Stimulated activated CD8-positive, alpha-beta memory T cell treated with anti-CD3 and anti-CD28 coated beads, Interleukin-2, amount 100 ng/mL, for 48 hours (primary cell): ENCODE data around the gene RASIP1.

Source experiments
- DNase-seq, 2 donors: peaks; one replicate each; pipeline ENCODE4 v3.0.0-alpha.2; 2020; ENCODE audit warnings: low read depth in 2 of 2

The RASIP1 gene

GRCh38 chr19:48756212-48756611, 15.8 kb upstream of the RASIP1 start:
- no peak for DNase-seq

DNA sequence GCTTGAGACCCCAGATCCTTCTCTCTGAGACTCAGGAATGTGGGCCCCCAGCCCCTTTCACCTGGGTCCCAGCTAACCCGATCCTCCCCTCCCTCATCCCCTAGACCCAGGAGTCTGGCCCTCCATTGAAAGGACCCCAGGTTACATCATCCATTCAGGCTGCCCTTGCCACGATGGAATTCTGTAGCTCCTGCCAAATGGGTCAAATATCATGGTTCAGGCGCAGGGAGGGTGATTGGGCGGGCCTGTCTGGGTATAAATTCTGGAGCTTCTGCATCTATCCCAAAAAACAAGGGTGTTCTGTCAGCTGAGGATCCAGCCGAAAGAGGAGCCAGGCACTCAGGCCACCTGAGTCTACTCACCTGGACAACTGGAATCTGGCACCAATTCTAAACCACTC, 15.4 kb upstream of the RASIP1 start:
- no peak for DNase-seq

DNA sequence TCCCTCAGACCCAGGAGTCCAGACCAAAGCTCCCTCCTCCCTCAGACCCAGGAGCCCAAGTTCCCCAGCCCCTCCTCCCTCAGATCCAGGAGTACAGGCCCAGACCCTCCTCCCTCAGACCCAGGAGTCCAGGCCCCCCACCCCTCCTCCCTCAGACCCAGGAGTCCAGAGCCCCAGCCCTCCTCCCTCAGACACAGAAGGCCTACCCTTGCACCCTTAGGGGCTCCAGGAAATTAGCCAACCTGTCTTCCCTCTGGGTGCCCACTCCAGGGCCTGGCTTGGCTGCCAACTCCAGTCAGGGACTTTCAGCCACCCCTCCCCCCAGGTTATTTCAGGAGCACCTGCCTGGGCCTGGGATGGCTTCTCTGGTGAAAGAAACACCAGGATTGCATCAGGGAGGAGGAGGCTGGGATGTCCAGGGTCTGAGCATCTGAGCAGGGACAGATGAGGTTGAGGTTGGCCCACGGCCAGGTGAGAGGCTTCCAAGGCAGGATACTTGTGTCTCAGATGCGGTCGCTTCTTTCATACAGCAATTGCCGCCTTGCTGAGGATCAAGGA, 14.8 kb upstream of the RASIP1 start, which contains the start of gene FGF21:
Gene FGF21, plus strand, starts transcription at position 441 of the 558 bp plus-strand sequence. CDS start 713 bp downstream, outside the sequence.
- DNase-seq, result no peak

- DNase-seq, result peak in 1 of 2 donors; percentile 21
Observed at GRCh38 chr19:48752496-48753365, 12.3 kb upstream of the RASIP1 start, which contains the start of gene FUT1. FUT1 (minus strand) TSS chr19:48752641; CDS start chr19:48751281, 1,360 bp downstream.

DNA sequence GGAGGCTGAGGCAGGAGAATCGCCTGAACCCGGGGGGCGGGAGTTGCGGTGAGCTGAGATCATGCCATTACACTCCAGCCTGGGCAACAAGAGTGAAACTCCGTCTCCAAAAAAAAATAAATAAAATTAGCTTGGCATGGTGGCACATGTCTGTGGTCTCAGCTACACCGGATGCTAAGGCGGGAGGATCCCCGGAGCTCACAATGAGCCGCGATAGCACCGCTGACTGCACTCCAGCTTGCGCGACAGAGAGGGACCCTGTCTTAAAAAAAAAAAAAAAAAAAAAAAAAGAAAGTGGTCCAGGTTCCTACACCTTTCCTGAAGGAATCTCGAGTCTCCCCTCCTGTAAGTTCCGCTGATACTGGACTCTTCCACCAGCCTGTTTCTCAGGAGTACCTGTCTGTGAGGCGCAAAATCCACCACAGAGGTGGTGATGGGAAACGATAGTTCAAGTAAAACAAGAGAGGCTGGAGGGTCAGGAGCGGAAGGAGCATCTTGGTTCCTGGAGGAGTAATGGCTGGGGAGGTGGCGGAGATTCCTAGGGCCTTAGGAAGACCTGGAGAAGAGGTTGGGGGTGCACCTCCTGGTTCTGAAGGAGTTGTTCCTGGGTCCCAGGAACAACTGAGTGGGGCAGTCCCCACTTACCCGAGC, 11.6 kb upstream of the RASIP1 start:
- DNase-seq, result no peak

- no peak for DNase-seq
Observed at GRCh38 chr19:48750771-48751504, 10.5 kb upstream of the RASIP1 start.

- no peak for DNase-seq
Observed at GRCh38 chr19:48750351-48750750, 9.9 kb upstream of the RASIP1 start.

- no peak for DNase-seq
Observed at GRCh38 chr19:48749571-48750198, 9.3 kb upstream of the RASIP1 start.

GRCh38 chr19:48746738-48747575, 6.5 kb upstream of the RASIP1 start, which contains the start of gene IZUMO1:
IZUMO1 (minus strand) TSS chr19:48746909; CDS start chr19:48745859, 1,050 bp downstream.
- DNase-seq, result peak in 1 of 2 donors; percentile 50

- DNase-seq, result no peak
Observed at GRCh38 chr19:48746110-48746509, 5.7 kb upstream of the RASIP1 start.

- DNase-seq, result peak in 1 of 2 donors; percentile 28
Observed at GRCh38 chr19:48745208-48745995, 5.0 kb upstream of the RASIP1 start.

GRCh38 chr19:48742096-48742495, 1.7 kb upstream of the RASIP1 start:
- no peak for DNase-seq

GRCh38 chr19:48741129-48741999, 954 bp upstream of the RASIP1 start:
- DNase-seq, result peak in 1 of 2 donors; percentile 43

DNA sequence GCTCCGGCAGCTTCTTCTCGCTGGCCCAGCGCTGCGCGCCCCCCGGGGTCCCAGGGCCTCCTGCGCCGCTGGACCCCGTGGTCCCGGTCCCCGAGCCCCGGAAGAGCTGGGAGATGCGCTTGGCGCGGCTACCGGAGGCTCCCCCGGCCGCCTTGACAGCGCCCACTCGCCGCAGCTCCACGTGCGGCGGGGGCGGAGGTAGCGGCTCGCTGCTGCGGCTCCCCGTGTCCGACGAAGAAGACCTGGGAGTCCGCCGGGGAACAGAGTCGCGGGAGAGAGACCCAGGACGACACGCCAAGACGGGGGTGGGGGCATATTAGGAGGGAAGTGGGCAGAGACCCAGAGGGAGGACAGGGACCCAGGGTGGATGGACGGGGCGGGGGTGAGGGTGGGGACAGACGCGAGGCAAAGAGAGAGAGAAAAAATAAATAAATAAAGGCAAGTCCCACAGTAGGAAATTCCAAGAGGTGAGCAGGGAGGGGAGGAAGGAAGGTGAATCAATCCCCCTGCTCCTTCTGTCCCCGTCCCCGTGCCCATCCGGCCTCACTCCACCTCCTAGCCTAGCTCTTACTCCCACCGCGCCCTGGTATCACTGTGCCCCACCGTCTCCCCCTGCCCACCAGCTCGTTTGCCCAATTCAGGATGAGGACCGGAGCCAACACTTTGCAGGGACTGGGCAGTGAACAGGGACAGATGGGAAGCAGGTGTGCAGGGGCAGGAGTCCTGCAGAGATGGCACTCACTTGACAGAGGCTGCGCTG, 826 bp downstream of the RASIP1 start:
- DNase-seq, result no peak

DNA sequence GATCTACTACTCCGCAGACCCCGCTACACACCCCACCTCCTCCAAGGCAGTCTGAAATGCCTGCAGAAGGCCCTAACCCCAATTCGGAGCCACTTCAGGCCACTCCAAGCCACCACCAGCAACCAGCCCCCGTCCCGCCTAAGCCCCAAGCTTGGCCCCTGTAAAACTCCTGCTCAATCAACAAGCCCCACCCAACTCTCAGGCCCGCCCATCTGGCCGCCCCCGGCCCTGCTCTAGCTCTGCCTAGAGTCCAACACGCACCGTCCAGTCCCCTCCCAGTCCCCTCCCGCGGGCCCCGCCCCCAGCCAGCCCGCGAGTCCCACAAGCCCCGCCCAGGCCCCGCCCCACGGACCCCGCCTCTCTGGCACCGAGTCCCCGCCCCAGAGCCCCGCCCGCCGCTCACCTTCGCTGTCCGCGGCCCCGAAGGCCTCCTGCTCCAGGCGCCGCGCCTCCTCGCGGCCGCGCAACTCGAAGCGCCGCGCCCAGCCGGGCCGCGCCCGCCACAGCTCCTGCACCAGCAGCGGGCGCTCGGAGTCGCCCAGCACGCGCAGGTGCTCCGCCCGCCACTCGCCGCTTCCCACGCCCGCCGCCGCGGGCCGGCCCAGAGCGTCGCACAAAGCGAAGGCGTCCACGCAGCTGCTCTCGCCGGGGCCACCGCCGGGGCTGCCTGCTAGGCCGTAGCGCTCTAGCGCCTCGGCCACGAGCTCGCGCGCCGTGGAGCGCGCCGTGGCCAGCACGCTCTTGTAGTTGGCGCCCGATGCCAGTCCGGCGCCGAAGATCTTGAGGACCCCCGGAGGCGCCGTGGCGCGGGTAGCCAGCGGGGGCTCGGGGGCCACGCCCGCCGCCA, 1.6 kb downstream of the RASIP1 start:
- DNase-seq, result peak; percentile 93 to 97

- DNase-seq, result no peak
Observed at GRCh38 chr19:48737360-48737998, 2.9 kb downstream of the RASIP1 start.
